GM18907 (cell line): ENCODE results near the gene RFPL2.
"Not testable (repeated sequence)": the region's sequence is repeated elsewhere in the genome, so short reads cannot be mapped to it uniquely, and the experiment has no call there.

Experiments
- ATAC-seq: cut with Tn5 transposase; IDR thresholded peaks from one replicate; pipeline ENCODE4 v1.9.1; 2021; ENCODE audit warnings: mild to moderate bottlenecking, moderate library complexity; ENCODE audit not compliant: unreplicated experiment

The RFPL2 gene

DNA sequence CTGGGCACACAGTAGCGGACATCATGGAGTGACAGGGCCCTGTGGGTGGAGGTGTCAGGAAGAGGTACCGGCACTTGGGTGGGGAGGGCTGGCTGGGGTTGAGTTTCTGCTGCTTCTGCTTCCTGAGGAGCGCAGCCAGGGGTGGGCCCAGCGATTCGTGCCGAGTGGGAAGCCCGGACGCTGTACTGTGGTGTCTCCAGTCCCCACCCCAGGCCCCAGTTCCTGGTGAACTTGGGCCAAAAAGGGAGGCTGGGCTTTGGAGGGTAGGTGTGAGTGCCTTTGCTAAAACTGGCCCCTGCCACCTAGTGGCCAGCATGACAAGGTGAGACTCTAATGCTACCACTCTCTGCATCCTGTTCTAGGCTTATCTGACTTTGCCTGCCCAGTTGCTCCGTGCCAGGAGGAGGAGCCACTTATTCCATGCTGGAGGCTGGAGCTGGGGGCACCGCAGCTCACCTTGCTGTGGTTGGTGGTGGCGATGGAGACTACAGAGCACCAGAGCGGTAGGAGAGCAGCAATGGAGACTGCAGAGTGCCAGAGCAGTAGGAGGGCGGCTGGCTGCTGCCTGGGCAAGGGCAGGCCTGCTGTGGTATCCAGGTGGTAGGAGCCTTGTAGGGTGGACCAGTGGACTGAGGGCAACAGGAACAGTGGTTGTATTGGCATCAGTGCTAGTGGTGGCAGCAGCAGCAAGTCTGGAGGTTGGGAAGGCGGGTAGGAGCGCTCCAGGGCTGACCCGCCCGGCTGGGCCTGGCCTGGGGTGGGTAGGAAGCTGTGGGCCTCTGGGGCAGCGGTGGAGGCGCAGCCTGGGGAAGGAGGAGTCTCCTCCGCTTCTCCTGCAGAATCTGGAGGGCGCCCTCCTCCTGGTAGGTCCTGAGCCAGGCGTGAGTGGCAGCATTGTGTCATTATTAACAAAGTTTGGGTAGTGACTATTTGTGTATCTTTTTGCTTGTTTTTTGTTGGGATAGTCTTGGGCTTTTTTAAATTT lies 2.2 kb upstream of the RFPL2 start:
- no peak for ATAC-seq

DNA sequence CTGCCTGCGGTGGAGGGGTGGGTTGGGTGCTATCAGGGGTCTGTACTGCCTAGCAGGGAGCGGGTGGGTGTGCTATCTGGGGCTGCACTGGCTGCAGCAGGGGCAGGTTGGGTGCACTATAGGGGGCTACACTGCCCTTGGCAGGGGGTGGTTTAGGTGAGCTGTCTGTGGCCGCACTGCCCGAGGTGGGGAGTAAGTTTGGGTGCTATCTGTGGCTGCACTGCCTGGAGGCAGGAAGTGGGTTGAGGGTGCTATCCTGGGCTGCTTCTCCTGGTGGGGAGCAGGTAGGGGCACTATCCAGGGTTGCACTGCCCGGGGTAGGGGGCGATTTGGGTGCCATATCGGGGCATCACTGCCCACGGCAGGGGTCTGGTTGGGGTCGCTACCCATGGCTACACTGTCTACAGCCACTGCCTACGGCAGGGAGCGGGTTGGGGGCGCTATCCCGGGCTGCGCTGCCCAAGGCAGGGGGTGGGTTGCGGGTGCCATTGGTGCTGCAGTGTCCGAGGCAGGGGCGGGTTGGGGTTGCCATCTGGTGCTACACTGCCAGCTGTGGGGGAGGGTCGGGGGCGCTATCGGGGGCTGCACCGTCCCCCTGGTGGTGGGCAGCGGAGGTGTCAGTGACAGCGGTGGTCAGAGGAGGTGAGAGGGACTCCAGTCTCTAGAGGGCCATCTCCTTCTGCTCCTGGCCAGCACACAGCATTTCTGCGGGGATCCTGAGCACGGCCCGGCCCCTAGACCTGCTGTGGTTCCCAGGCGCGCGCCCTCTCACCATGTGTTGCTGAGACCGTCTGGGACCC lies 1.3 kb upstream of the RFPL2 start:
- no peak for ATAC-seq

DNA sequence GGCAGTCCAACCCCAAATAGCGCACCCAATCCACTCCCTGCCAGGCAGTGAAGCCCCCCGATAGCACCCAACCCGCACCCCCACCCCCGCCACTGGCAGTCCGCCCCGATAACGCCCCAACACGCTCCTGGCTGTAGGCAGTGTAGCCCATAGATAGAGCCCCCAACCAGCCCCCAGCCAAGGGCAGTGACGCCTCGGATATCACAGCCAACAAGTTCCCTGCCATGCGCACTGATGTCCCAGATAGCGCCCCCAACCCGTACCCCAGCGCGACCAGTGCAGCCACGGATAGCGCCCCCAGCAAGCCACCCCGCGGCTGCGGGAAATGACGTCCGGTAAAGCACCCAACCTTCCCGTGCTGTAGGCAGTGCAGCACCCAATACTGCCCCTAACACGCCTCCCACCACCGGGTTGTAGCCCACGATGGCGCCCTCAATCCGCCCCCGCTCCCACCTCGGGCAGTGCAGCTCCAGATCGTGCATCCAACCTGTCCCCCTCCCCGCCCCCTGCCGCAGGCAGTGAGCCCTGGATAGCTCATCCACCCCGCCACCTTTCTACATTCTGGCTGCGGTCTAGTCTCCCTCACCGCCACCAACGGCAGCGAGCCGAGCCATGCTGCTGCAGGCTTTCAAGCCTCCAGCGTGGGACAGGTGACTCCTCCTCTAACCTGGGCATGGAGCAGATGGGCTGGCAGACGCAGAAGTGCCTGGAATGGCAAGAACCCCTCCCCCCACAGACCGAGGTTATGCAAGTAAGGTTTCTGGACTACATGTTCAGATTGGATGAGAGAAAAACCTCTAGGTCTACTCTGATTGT lies 625 bp downstream of the RFPL2 start:
- ATAC-seq = no peak

- ATAC-seq = no peak
These were observed 1.5 kb downstream of the RFPL2 start for GRCh38 chr22:32203181-32204039.

DNA sequence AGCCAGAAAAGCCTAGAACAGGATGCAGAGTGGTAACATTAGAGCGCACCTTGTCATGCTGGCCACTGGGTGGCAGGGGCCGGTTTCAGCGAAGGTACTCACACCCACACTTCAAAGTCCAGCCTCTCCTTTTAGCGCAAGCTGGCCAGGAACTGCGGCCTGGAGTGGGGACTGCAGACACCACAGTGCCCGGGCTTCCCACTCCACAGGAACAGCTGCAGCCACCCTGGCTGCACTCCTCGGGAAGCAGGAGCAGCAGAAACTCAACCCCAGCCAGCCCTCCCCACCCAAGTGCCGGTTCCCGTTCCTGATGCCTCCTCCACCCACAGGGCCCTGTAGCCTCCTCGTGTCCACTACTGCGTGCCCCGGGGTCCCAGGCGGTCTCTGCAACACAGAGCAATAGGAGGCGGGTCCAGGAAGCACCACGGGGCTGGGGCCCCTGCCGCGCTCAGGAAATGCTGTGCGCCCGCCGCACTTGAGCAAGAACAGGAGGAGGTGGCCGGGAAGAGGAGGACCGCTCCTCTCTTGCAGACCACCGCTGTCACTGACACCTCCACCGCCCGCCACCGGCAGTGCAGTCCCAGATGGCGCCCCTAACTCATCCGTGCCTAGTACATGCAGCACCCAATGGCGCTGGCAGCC lies 2.2 kb downstream of the RFPL2 start:
- ATAC-seq = no peak

GRCh38 chr22:32202161-32202538 lies 2.7 kb downstream of the RFPL2 start:
- no peak for ATAC-seq

DNA sequence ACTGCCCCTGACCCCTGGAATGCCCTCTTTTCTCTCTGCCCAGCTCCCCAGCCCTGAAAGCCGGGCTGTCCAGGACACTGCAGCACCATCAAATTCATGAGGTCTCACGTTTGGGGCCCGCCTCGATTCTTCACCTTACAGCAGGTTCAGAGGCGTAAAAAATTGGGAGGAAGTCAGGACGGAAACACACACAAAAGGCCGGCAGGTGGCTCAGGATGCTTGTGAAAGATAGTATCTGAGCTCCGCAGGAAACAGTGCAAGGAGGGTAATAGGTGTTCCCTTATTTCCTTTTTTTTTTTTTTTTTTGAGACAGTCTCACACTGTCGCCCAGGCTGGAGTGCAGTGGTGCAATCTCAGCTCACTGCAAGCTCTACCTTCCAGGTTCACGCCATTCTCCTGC lies 4.1 kb downstream of the RFPL2 start:
- no peak for ATAC-seq

DNA sequence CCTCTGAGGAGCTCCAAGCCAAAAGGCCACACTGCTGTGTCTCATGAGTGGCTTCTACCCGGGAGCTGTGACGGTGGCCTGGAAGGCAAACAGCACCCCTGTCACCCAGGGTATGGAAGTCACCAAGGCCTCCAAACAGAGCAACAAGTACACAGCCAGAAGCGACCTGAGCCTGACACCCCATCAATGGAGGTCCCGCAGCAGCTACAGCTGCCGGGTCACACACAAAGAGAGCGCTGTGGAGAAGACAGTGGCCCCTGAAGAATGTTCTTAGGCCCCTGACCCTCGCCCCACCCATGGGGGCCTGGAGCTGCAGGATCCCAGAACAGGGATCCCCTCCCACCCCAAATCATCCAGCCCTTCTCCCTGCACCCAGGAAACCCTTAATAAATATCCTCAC lies 4.9 kb downstream of the RFPL2 start:
- no peak for ATAC-seq

DNA sequence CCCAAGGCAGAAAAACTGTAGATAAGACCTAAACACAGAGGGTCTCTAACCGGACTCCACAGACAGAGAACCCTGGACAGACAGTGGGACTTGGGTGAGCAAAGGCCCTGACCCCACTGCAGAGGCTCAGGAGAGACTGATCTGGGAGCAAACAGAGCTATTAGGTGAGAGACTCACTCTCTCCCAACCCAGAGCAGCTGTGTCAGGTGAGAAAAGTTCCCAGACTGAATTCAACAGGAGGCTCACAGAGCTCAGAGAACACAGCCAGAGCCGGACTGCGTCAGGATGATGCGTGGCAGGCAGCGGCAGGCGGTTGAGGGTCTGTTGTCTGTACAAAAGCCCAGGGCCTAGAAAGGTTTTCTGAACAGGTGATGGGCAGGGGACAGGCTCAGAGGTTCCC lies 5.5 kb downstream of the RFPL2 start:
- ATAC-seq = no peak

- not testable (repeated sequence) for ATAC-seq
These were observed 7.2 kb downstream of the RFPL2 start for GRCh38 chr22:32197553-32198226.

GRCh38 chr22:32195900-32196299 lies 9.0 kb downstream of the RFPL2 start:
- not testable (repeated sequence) for ATAC-seq

DNA sequence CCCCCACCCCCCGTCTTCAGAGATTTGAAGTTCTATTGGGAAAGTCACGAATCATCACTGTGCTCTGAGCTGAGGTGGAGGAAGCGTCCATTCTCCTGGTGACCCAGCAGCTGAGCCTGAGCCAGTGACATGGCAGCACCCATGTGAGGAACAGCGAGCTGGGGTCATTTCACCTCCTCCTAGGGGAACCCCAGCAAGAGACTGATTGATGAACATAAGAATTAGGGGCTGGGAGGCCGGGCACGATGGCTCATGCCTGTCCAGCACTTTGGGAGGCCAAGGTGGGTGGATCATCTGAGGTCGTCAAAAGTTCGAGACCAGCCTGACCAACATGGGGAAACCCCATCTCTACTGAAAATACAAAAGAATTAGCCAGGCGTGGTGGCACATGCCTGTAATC lies 11.5 kb downstream of the RFPL2 start:
- not testable (repeated sequence) for ATAC-seq

GRCh38 chr22:32191021-32191420 lies 13.9 kb downstream of the RFPL2 start:
- not testable (repeated sequence) for ATAC-seq

- no peak for ATAC-seq
These were observed 19.1 kb downstream of the RFPL2 start for GRCh38 chr22:32185821-32186220.

DNA sequence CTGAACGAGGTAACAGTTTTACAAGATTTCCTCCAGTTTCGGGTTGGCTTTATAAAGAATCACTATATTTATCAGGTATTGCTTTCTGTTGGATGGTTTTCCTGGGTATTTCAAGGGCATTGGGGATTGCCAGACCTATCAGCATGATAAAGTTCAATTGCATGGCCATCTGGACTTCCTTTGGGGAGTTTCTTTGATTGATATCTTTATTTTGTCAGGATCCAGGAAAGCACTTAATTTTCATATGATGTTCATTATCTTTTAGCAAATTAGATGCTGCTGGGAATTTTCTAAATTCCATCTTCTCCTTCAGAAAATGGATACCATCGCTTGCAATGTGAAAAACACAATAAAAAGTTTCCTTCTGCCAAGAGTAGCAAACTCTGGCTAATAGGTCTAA lies 21.2 kb downstream of the RFPL2 start:
- no peak for ATAC-seq

DNA sequence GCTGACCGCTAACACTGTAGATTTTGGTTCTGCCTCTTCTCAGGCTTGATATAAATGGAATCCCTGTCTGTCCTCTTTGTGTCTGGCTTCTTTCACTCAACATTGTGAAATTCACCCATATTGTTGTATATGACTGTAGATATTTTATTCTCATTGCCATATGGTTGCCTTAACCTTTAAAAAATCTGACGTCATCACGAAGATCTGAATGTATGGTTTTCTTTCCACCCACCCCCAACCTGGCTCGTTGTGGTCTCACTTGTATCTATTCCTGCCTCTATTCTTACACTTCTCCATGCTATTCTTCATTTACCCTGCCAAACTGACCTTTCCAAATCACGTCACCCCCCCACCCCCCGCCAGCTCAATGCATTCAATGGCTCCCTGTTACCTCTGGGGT lies 23.8 kb downstream of the RFPL2 start:
- no peak for ATAC-seq

DNA sequence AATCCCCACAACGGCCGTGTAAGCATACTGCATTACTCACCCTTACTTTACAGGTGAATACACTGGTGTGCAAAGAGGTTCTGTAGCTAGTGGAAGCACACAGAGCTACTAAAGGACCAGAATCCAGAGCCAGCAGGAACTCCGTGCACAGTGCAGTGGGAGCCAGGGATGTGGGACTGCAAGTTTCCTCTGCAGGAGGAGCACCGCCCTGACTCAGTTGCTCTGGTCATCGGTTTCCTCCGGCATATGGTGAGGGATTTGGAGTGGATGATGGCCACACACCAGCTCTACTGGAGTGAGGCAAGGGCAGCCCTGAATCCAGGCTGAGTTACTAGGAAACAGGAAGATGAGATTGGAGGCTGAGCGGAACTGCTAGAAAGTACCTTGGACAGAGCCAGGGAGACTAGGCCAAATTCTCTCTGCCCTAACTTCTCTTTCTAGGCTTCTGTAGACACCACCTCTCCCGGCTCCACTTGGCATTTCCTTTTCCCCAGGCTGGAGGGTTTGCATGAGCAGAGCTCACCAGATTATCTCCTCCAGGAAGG lies 27.6 kb downstream of the RFPL2 start:
- no peak for ATAC-seq

- ATAC-seq = no peak
These were observed 28.9 kb downstream of the RFPL2 start for GRCh38 chr22:32175683-32176644.
